Heart left ventricle (tissue), 13 donors: ENCODE data around the gene SHKBP1.

Experiments used
- CTCF ChIP-seq, 12 donors: fragments of 200-600 bp; sonication (generic) in 4 of 12; IDR thresholded peaks; one replicate each; pipeline versions ENCODE4 v1.5.0 to v1.8.0; 2018 to 2022; ENCODE audit warnings: antibody characterized with exemption in 12 of 12, mild to moderate bottlenecking in 5 of 12
- POLR2A ChIP-seq, 2 donors: fragments of 450-650 bp; IDR thresholded peaks; one replicate each; pipeline ENCODE4 v1.6.1; 2017; ENCODE audit warnings: antibody characterized with exemption in 2 of 2, mild to moderate bottlenecking in 2 of 2, moderate library complexity in 2 of 2
- donor health status: ischemic (EF 13 %, LVEDD 7.1; RV severe dilation, severe dysfunction).
- donor health status: DM: no; HTN: yes; CAD: no.
- donor health status: DM: no; HTN: no; CAD: no.
- donor health status: ischemic (EF 25% LVEDD 6.9; RV normal size, moderate dysfunction).
- donor health status: ischemic (EF 25% LVEDD 5.7; RV mildly dilated, moderate dysfunction).
- donor health status: ischemic (EF 35%, LVEDD 5.7; RV mildly dilated, moderate dysfunction).
- donor health status: nonischemic (EF 11% LVEDD 7.7; RV severe dilation, severe dysfunction).
- donor health status: DM: yes; HTN: yes; CAD: no.
- donor health status: PGD.
- donor health status: ischemic (EF 29% LVEDD 5.4; RV normal size, mild dysfunction).
- donor health status: nonischemic (EF 23%, LVEDD 6.1; RV moderate dilation, normal function).

- TF ChIP-seq CTCF (IDR thresholded peaks at IDR 0.05) (no peak), POLR2A (IDR thresholded peaks at IDR 0.05) (no peak)
These were observed 51.0 kb downstream of the SHKBP1 start for GRCh38 chr19:40627486-40628279.
